HG02885 (cell line): ENCODE results near the gene DGKG.

Experiments used
- ATAC-seq: cut with Tn5 transposase; IDR thresholded peaks from one replicate; pipeline ENCODE4 v1.9.1; 2021; ENCODE audit warnings: mild to moderate bottlenecking; ENCODE audit not compliant: unreplicated experiment, poor library complexity

Gene DGKG

GRCh38 chr3:186182850-186183249 lies 179.2 kb downstream of the DGKG start:
- ATAC-seq: no peak

GRCh38 chr3:186181901-186182300 lies 180.1 kb downstream of the DGKG start:
- ATAC-seq: no peak

GRCh38 chr3:186180891-186181481 lies 181.0 kb downstream of the DGKG start:
- ATAC-seq: no peak

- ATAC-seq: no peak
Observed at GRCh38 chr3:186180151-186180550, 181.9 kb downstream of the DGKG start.

- no peak for ATAC-seq
Observed at GRCh38 chr3:186178412-186178811, 183.6 kb downstream of the DGKG start.

GRCh38 chr3:186176373-186176990 lies 185.6 kb downstream of the DGKG start:
- no peak for ATAC-seq

GRCh38 chr3:186173224-186173815 lies 188.7 kb downstream of the DGKG start:
- no peak for ATAC-seq

GRCh38 chr3:186172353-186172752 lies 189.7 kb downstream of the DGKG start:
- no peak for ATAC-seq

GRCh38 chr3:186171521-186171920 lies 190.5 kb downstream of the DGKG start:
- no peak for ATAC-seq

GRCh38 chr3:186170516-186170915 lies 191.5 kb downstream of the DGKG start:
- no peak for ATAC-seq

- ATAC-seq: no peak
Observed at GRCh38 chr3:186169379-186169778, 192.7 kb downstream of the DGKG start.

GRCh38 chr3:186168976-186169375 lies 193.1 kb downstream of the DGKG start:
- ATAC-seq: no peak

- no peak for ATAC-seq
Observed at GRCh38 chr3:186167646-186168395, 194.2 kb downstream of the DGKG start.

- no peak for ATAC-seq
Observed at GRCh38 chr3:186166491-186167288, 195.3 kb downstream of the DGKG start.

GRCh38 chr3:186166036-186166435 lies 196.0 kb downstream of the DGKG start:
- no peak for ATAC-seq

- no peak for ATAC-seq
Observed at GRCh38 chr3:186165331-186165730, 196.7 kb downstream of the DGKG start.

- ATAC-seq: no peak
Observed at GRCh38 chr3:186164696-186165095, 197.3 kb downstream of the DGKG start.

- ATAC-seq: peak; percentile 68
Observed at GRCh38 chr3:186162221-186162620, 199.8 kb downstream of the DGKG start.

- ATAC-seq: no peak
Observed at GRCh38 chr3:186160691-186161243, 201.3 kb downstream of the DGKG start.

- ATAC-seq: no peak
Observed at GRCh38 chr3:186154641-186155040, 207.4 kb downstream of the DGKG start.
